CD4-positive, CD25-positive, alpha-beta regulatory T cell (primary cell): ENCODE data around the gene SGPP1. TPM values are rescaled to one million over a fixed set of nuclear protein-coding genes. Genes with fewer than 3 reads are reported as not detected.
A peak's percentile ranks its signal among the peaks of the same experiment; 100 is the strongest.
"Not testable (repeated sequence)": the region's sequence is repeated elsewhere in the genome, so short reads cannot be mapped to it uniquely, and the experiment has no call there.

Source experiments
- ATAC-seq, 2 donors: fragments of 150-1000 bp; cut with Tn5 transposase; one replicate each; pipeline ENCODE4 v1.10.0; 2021; ENCODE audit warnings: low read depth in 2 of 2, moderate number of reproducible peaks in 2 of 2, moderate library complexity in 1 of 2
- DNase-seq, 3 donors: peaks; one replicate each; pipeline versions ENCODE4 v3.0.0 to v3.0.0-alpha.2; 2012 to 2022; ENCODE audit warnings: mixed read lengths in 1 of 3
- H3K27ac ChIP-seq: one replicate; pipeline ENCODE4 v1.7.0; 2013; ENCODE audit warnings: mild to moderate bottlenecking, low read length; ENCODE audit not compliant: insufficient read depth, poor library complexity, severe bottlenecking
- H3K27me3 ChIP-seq: one replicate; pipeline ENCODE4 v1.7.0; 2013; ENCODE audit warnings: low read length; ENCODE audit not compliant: control insufficient read depth, insufficient read depth
- H3K36me3 ChIP-seq: one replicate; pipeline ENCODE4 v1.7.0; 2013; ENCODE audit warnings: mild to moderate bottlenecking, low read length, moderate library complexity; ENCODE audit not compliant: control insufficient read depth, insufficient read depth
- H3K4me1 ChIP-seq: 2 replicates; pipeline ENCODE4 v1.7.0; 2013; ENCODE audit warnings: mild to moderate bottlenecking, low read length; ENCODE audit not compliant: insufficient read depth, control insufficient read depth, poor library complexity, severe bottlenecking
- H3K4me3 ChIP-seq: one replicate; pipeline ENCODE4 v1.7.0; 2013; ENCODE audit warnings: low read depth, mild to moderate bottlenecking, low read length, moderate library complexity
- H3K9me3 ChIP-seq, 2 experiments: 1 replicate in 1 of 2; 2 replicates in 1 of 2; pipeline ENCODE4 v1.7.0; 2013; ENCODE audit warnings: low read length in 2 of 2, mild to moderate bottlenecking in 1 of 2, moderate library complexity in 1 of 2; ENCODE audit not compliant: control insufficient read depth in 2 of 2
- H3K27ac Mint-ChIP-seq, 3 donors: one replicate each; pipeline ENCODE4 v1.8.0; 2020 to 2022; ENCODE audit warnings: mild to moderate bottlenecking in 3 of 3, mixed read lengths in 3 of 3, moderate library complexity in 2 of 3
- H3K27me3 Mint-ChIP-seq: one replicate; pipeline ENCODE4 v1.8.0; 2022; ENCODE audit warnings: mild to moderate bottlenecking, mixed read lengths
- H3K36me3 Mint-ChIP-seq: one replicate; pipeline ENCODE4 v1.8.0; 2020; ENCODE audit warnings: mixed read lengths
- H3K4me1 Mint-ChIP-seq, 4 donors: one replicate each; pipeline ENCODE4 v1.8.0; 2020 to 2022; ENCODE audit warnings: mixed read lengths in 4 of 4, mild to moderate bottlenecking in 1 of 4
- H3K4me3 Mint-ChIP-seq, 4 donors: one replicate each; pipeline ENCODE4 v1.8.0; 2020 to 2022; ENCODE audit warnings: mild to moderate bottlenecking in 4 of 4, mixed read lengths in 4 of 4, moderate library complexity in 3 of 4
- H3K9me3 Mint-ChIP-seq, 7 donors: one replicate each; pipeline ENCODE4 v1.8.0; 2020 to 2022; ENCODE audit warnings: mixed read lengths in 7 of 7, mild to moderate bottlenecking in 3 of 7, moderate library complexity in 2 of 7
- polyA plus RNA-seq, 4 donors: library from polyadenylated mRNA; unstranded; fragments of 300-500 nt; fragmentation: Illumina TruSeq; gene quantifications; one replicate each; pipeline ENCODE4 v1.2.3, GENCODE V29; 2021
- total RNA-seq: library from RNA; stranded (reverse); gene quantifications from one replicate; pipeline ENCODE4 v1.2.3, GENCODE V29; 2022

SGPP1 gene
- total and polyA plus RNA-seq, 5 donors from 2014 or later: 24.9 to 38.6 (median 29.8) TPM

- Histone ChIP-seq H3K27ac (no peak overlapping the region), H3K9me3 (no peaks in the 10 kb centered on the region), H3K27me3 (no peaks in the 10 kb centered on the region), H3K4me1 (peaks cover 15% of the 10 kb centered on the region), H3K36me3 (no peaks in the 10 kb centered on the region), H3K4me3 (no peak overlapping the region)
- ATAC-seq (no peak), DNase-seq (no peak)
- Mint-ChIP-seq H3K4me1 (peaks cover 7 to 19% (median 11%) of the 10 kb centered on the region in 4 donors), H3K36me3 (no peaks in the 10 kb centered on the region), H3K9me3 (no peaks in the 10 kb centered on the region), H3K27me3 (peaks cover 5% of the 10 kb centered on the region), H3K4me3 (peak overlapping the region in 2 of 4 donors; percentile 27 to 59), H3K27ac (peak overlapping the region in 1 of 3 donors; percentile 79)
Observed at GRCh38 chr14:63761351-63762117, 33.7 kb upstream of the SGPP1 start.

GRCh38 chr14:63760014-63760413 lies 32.1 kb upstream of the SGPP1 start:
- Histone ChIP-seq H3K27me3 (no peaks in the 10 kb centered on the region), H3K9me3 (no peaks in the 10 kb centered on the region), H3K4me1 (peaks cover 15% of the 10 kb centered on the region), H3K36me3 (no peaks in the 10 kb centered on the region), H3K4me3 (peak overlapping the region; percentile 80), H3K27ac (peak overlapping the region; percentile 58)
- Mint-ChIP-seq H3K4me3 (peak overlapping the region in 3 of 4 donors; percentile 14 to 81 (median 79)), H3K9me3 (no peaks in the 10 kb centered on the region), H3K4me1 (peaks cover 7 to 19% (median 11%) of the 10 kb centered on the region in 4 donors), H3K27ac (peak overlapping the region in 2 of 3 donors; percentile 79 to 83), H3K27me3 (peaks cover 5% of the 10 kb centered on the region), H3K36me3 (no peaks in the 10 kb centered on the region)
- peak in 1 of 3 donors; percentile 67 for DNase-seq
- no peak for ATAC-seq

GRCh38 chr14:63759456-63759855 lies 31.6 kb upstream of the SGPP1 start:
- Histone ChIP-seq H3K27ac (peak overlapping the region; percentile 58), H3K27me3 (no peaks in the 10 kb centered on the region), H3K4me3 (peak overlapping the region; percentile 80), H3K9me3 (no peaks in the 10 kb centered on the region), H3K36me3 (no peaks in the 10 kb centered on the region), H3K4me1 (peaks cover 15% of the 10 kb centered on the region)
- Mint-ChIP-seq H3K27me3 (peaks cover 5% of the 10 kb centered on the region), H3K27ac (peak overlapping the region; percentile 79 to 94 (median 79)), H3K9me3 (no peaks in the 10 kb centered on the region), H3K36me3 (no peaks in the 10 kb centered on the region), H3K4me1 (peaks cover 7 to 19% (median 11%) of the 10 kb centered on the region in 4 donors), H3K4me3 (peak overlapping the region; percentile 40 to 83 (median 80))
- ATAC-seq (peak; percentile 95 to 99), DNase-seq (peak in 2 of 3 donors; percentile 46 to 83)

- Mint-ChIP-seq H3K9me3 (no peaks in the 10 kb centered on the region), H3K4me3 (no peak overlapping the region), H3K27me3 (no peaks in the 10 kb centered on the region), H3K4me1 (peaks cover 7 to 19% (median 11%) of the 10 kb centered on the region in 4 donors), H3K27ac (peak overlapping the region in 1 of 3 donors; percentile 16), H3K36me3 (no peaks in the 10 kb centered on the region)
- DNase-seq (no peak), ATAC-seq (no peak)
- H3K27ac ChIP-seq: no peak overlapping the region
- no peaks in the 10 kb centered on the region for H3K9me3 ChIP-seq
- no peak overlapping the region for H3K4me3 ChIP-seq
- peaks cover 15% of the 10 kb centered on the region for H3K4me1 ChIP-seq
- H3K27me3 ChIP-seq: no peaks in the 10 kb centered on the region
- no peaks in the 10 kb centered on the region for H3K36me3 ChIP-seq
Observed at GRCh38 chr14:63757211-63757610, 29.3 kb upstream of the SGPP1 start.

- Histone ChIP-seq H3K4me3 (no peak overlapping the region), H3K4me1 (no peaks in the 10 kb centered on the region), H3K9me3 (no peaks in the 10 kb centered on the region), H3K27ac (no peak overlapping the region), H3K36me3 (no peaks in the 10 kb centered on the region), H3K27me3 (no peaks in the 10 kb centered on the region)
- ATAC-seq (no peak), DNase-seq (no peak)
- H3K27me3 Mint-ChIP-seq: no peaks in the 10 kb centered on the region
- H3K36me3 Mint-ChIP-seq: no peaks in the 10 kb centered on the region
- peak overlapping the region in 1 of 3 donors; percentile 13 for H3K27ac Mint-ChIP-seq
- no peaks in the 10 kb centered on the region for H3K9me3 Mint-ChIP-seq
- H3K4me1 Mint-ChIP-seq: peaks cover 0 to 4% (median 2%) of the 10 kb centered on the region in 4 donors
- no peak overlapping the region for H3K4me3 Mint-ChIP-seq
Observed at GRCh38 chr14:63752449-63753169, 24.7 kb upstream of the SGPP1 start.

- H3K4me3 ChIP-seq, DNase-seq, H3K36me3 ChIP-seq, ATAC-seq, H3K27me3 Mint-ChIP-seq, H3K9me3 ChIP-seq, H3K27me3 ChIP-seq, H3K27ac Mint-ChIP-seq, H3K9me3 Mint-ChIP-seq, H3K36me3 Mint-ChIP-seq, H3K4me1 ChIP-seq, H3K4me3 Mint-ChIP-seq, H3K27ac ChIP-seq: not testable (repeated sequence)
- H3K4me1 Mint-ChIP-seq: peaks cover 3 to 11% (median 7%) of the 10 kb centered on the region in 4 donors
Observed at GRCh38 chr14:63751076-63751475, 23.2 kb upstream of the SGPP1 start.

GRCh38 chr14:63747846-63748245 lies 20.0 kb upstream of the SGPP1 start:
- no peaks in the 10 kb centered on the region for H3K36me3 Mint-ChIP-seq
- no peaks in the 10 kb centered on the region for H3K36me3 ChIP-seq
- H3K4me3 Mint-ChIP-seq: no peak overlapping the region
- peaks cover 6 to 25% (median 18%) of the 10 kb centered on the region in 4 donors for H3K4me1 Mint-ChIP-seq
- no peak for ATAC-seq
- no peaks in the 10 kb centered on the region for H3K27me3 ChIP-seq
- H3K27me3 Mint-ChIP-seq: no peaks in the 10 kb centered on the region
- no peak overlapping the region for H3K27ac ChIP-seq
- DNase-seq: no peak
- peak overlapping the region in 1 of 3 donors; percentile 43 for H3K27ac Mint-ChIP-seq
- H3K9me3 Mint-ChIP-seq: no peaks in the 10 kb centered on the region
- peaks cover 13% of the 10 kb centered on the region for H3K4me1 ChIP-seq
- no peaks in the 10 kb centered on the region for H3K9me3 ChIP-seq
- H3K4me3 ChIP-seq: no peak overlapping the region
